GM23248 (cell line): ENCODE results near the gene ZFP69. TPM values are rescaled to one million over a fixed set of nuclear protein-coding genes. Genes with fewer than 3 reads are reported as not detected.

Experiments
- DNase-seq: peaks from one replicate; pipeline ENCODE4 v3.0.0-alpha.2; 2015
- H2AFZ ChIP-seq: fragments of 200-600 bp; sonication (generic); 2 replicates; pipeline ENCODE4 v1.6.1; 2016; ENCODE audit warnings: antibody characterized with exemption
- H3F3A ChIP-seq: fragments of 200-600 bp; sonication (generic); 2 replicates; pipeline ENCODE4 v1.6.1; 2016; ENCODE audit warnings: mild to moderate bottlenecking, antibody characterized with exemption, mixed run types; ENCODE audit not compliant: insufficient read depth
- H3K27ac ChIP-seq: fragments of 200-600 bp; sonication (generic); 2 replicates; pipeline ENCODE4 v1.5.1; 2016; ENCODE audit warnings: mild to moderate bottlenecking
- H3K27me3 ChIP-seq: fragments of 200-600 bp; sonication (generic); replicated peaks from 2 replicates; pipeline ENCODE4 v1.6.1; 2016; ENCODE audit warnings: mild to moderate bottlenecking; ENCODE audit not compliant: insufficient read depth
- H3K36me3 ChIP-seq: fragments of 200-600 bp; sonication (generic); 2 replicates; pipeline ENCODE4 v1.6.1; 2016; ENCODE audit warnings: low read depth, mild to moderate bottlenecking
- H3K4me1 ChIP-seq: fragments of 200-600 bp; sonication (generic); 2 replicates; pipeline ENCODE4 v1.6.1; 2016; ENCODE audit warnings: mild to moderate bottlenecking; ENCODE audit not compliant: insufficient read depth
- H3K4me2 ChIP-seq: fragments of 200-600 bp; sonication (generic); one replicate; pipeline ENCODE4 v1.6.1; 2016; ENCODE audit warnings: mild to moderate bottlenecking; ENCODE audit not compliant: unreplicated experiment
- H3K4me3 ChIP-seq: fragments of 200-600 bp; sonication (generic); 2 replicates; pipeline ENCODE4 v1.5.1; 2016; ENCODE audit warnings: mild to moderate bottlenecking
- H3K79me2 ChIP-seq: fragments of 200-600 bp; sonication (generic); 2 replicates; pipeline ENCODE4 v1.6.1; 2016; ENCODE audit warnings: mild to moderate bottlenecking; ENCODE audit not compliant: insufficient read depth
- H3K9ac ChIP-seq: fragments of 200-600 bp; sonication (generic); 2 replicates; pipeline ENCODE4 v1.6.1; 2016; ENCODE audit warnings: mild to moderate bottlenecking
- H3K9me2 ChIP-seq: fragments of 200-600 bp; sonication (generic); 2 replicates; pipeline ENCODE4 v1.6.1; 2016; ENCODE audit warnings: mixed run types, mild to moderate bottlenecking, moderate library complexity; ENCODE audit not compliant: insufficient read depth
- H3K9me3 ChIP-seq: fragments of 200-600 bp; sonication (generic); one replicate; pipeline ENCODE4 v1.6.1; 2017; ENCODE audit warnings: low read depth
- H4K20me1 ChIP-seq: fragments of 200-600 bp; sonication (generic); 2 replicates; pipeline ENCODE4 v1.6.0; 2016; ENCODE audit not compliant: insufficient read depth
- EZH2 ChIP-seq: fragments of 200-600 bp; sonication (generic); IDR thresholded peaks from 2 replicates; pipeline ENCODE4 v1.6.1; 2018; ENCODE audit warnings: antibody characterized with exemption, mild to moderate bottlenecking; ENCODE audit not compliant: insufficient read depth, poor library complexity, severe bottlenecking
- EZH2phosphoT487 ChIP-seq: fragments of 200-600 bp; sonication (generic); IDR thresholded peaks from 2 replicates; pipeline ENCODE4 v1.6.1; 2018; ENCODE audit warnings: antibody characterized with exemption, moderate library complexity, mild to moderate bottlenecking, low read depth; ENCODE audit not compliant: insufficient read depth
- WGBS, 2 experiments: methylation state at CpG; one replicate each; pipeline ENCODE4 v1.1.6; 2015 to 2017; ENCODE audit warnings: low lambda C conversion rate in 2 of 2, low coverage in 1 of 2; ENCODE audit errors: missing lambda C conversion rate in 2 of 2; 5-methylcytosine and 5-hydroxymethylcytosine counted together
- in situ Hi-C: fragments of 300-500 bp; cut with MboI; formaldehyde crosslinking; loops from 2 replicates; pipeline ENCODE4 v1.15.0; 2020
- polyA plus RNA-seq: library from polyadenylated mRNA; unstranded; fragments of >200 nt; fragmentation: Nextera tagmentation; extraction: Ambion mirVana; gene quantifications from 2 replicates; pipeline ENCODE4 v1.2.1, GENCODE V29; 2016
- total RNA-seq: library from RNA; depleted of rRNA; stranded (reverse); fragments of >200 nt; shearing (Covaris generic); gene quantifications from 2 replicates; pipeline ENCODE4 v1.2.3, GENCODE V29; 2014

The ZFP69 gene
- total and polyA plus RNA-seq, 2 experiments from 2014 or later = 1.9 to 3.8 TPM

- H3K9me2 ChIP-seq = no peaks in the 10 kb centered on the region
- H3K4me2 ChIP-seq = no peak overlapping the region
- no peak overlapping the region for H2AFZ ChIP-seq
- no peaks in the 10 kb centered on the region for H3K27me3 ChIP-seq
- no peaks in the 10 kb centered on the region for H3K36me3 ChIP-seq
- no peak overlapping the region for H3K4me3 ChIP-seq
- TF ChIP-seq EZH2phosphoT487 = no peak
- no peak for TF ChIP-seq EZH2
- no peaks in the 10 kb centered on the region for H3K79me2 ChIP-seq
- H3F3A ChIP-seq = peaks cover 21% of the 10 kb centered on the region
- in situ Hi-C loops = no loop called here
- H3K9ac ChIP-seq = no peak overlapping the region
- DNase-seq = peak; percentile 50
- H4K20me1 ChIP-seq = no peaks in the 10 kb centered on the region
- H3K27ac ChIP-seq = peak overlapping the region; percentile 23; the same call in 1 of the 2 replicates
- peaks cover 12% of the 10 kb centered on the region; the same call in 1 of the 2 replicates for H3K4me1 ChIP-seq
- no peaks in the 10 kb centered on the region for H3K9me3 ChIP-seq
- 55 to 59% methylated on average over 4 of the region's 4 CpGs for WGBS, 2 experiments
These were observed 41.2 kb upstream of the ZFP69 start for GRCh38 chr1:40435876-40436275.

DNA sequence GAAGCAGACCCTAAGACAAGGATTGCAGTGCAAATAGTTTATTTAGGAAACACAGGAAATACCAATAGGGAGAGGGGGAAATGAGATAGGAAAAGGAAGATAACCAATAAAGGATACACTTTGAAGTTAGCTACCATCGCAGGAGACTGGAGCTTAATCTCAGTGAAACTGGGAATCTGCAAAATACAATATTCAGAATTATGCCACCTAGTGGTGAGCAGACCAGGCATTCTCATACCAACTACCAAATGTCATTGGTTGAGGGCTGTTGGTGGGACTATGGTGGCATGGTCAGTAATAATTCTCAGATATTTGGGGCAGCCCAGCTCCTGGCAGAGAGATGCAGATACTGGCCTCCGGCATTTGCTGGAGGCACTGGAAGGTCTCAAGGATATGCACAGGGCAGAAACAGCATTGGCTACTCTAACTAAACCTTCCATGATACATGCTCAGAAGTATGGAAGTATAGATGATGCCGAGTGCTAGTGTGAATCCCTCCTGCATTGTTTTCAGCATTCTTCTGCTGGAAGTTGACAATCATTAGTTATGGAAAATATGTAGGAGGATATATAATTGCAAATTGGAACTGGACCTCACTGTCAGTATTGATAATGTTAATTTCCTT is 38.6 kb upstream of the ZFP69 start:
- Histone ChIP-seq H3K27me3 (no peaks in the 10 kb centered on the region), H3K9ac (no peak overlapping the region), H3K79me2 (no peaks in the 10 kb centered on the region), H3K9me3 (no peaks in the 10 kb centered on the region), H3K4me3 (no peak overlapping the region), H3F3A (peaks cover 21% of the 10 kb centered on the region), H3K9me2 (no peaks in the 10 kb centered on the region), H3K4me1 (peaks cover 12% of the 10 kb centered on the region; the same call in 1 of the 2 replicates), H3K27ac (no peak overlapping the region), H3K4me2 (no peak overlapping the region), H4K20me1 (no peaks in the 10 kb centered on the region), H3K36me3 (no peaks in the 10 kb centered on the region), H2AFZ (no peak overlapping the region)
- peak; percentile 52 for DNase-seq
- TF ChIP-seq EZH2 (no peak), EZH2phosphoT487 (no peak)
- WGBS, 2 experiments = 44 to 45% methylated on average over 3 of the region's 3 CpGs
- in situ Hi-C loops = no loop called here

GRCh38 chr1:40439247-40439646 is 37.8 kb upstream of the ZFP69 start:
- Histone ChIP-seq H3K36me3 (no peaks in the 10 kb centered on the region), H2AFZ (no peak overlapping the region), H4K20me1 (no peaks in the 10 kb centered on the region), H3K27ac (no peak overlapping the region), H3K4me3 (no peak overlapping the region), H3K4me2 (no peak overlapping the region), H3K9ac (no peak overlapping the region), H3F3A (peaks cover 20% of the 10 kb centered on the region), H3K27me3 (no peaks in the 10 kb centered on the region), H3K79me2 (no peaks in the 10 kb centered on the region), H3K9me2 (no peaks in the 10 kb centered on the region), H3K4me1 (peaks cover 12% of the 10 kb centered on the region; the same call in 1 of the 2 replicates), H3K9me3 (no peaks in the 10 kb centered on the region)
- DNase-seq = no peak
- no peak for TF ChIP-seq EZH2
- TF ChIP-seq EZH2phosphoT487 = no peak
- WGBS, 2 experiments = 66 to 68% methylated on average over 5 of the region's 5 CpGs
- in situ Hi-C loops = no loop called here

DNA sequence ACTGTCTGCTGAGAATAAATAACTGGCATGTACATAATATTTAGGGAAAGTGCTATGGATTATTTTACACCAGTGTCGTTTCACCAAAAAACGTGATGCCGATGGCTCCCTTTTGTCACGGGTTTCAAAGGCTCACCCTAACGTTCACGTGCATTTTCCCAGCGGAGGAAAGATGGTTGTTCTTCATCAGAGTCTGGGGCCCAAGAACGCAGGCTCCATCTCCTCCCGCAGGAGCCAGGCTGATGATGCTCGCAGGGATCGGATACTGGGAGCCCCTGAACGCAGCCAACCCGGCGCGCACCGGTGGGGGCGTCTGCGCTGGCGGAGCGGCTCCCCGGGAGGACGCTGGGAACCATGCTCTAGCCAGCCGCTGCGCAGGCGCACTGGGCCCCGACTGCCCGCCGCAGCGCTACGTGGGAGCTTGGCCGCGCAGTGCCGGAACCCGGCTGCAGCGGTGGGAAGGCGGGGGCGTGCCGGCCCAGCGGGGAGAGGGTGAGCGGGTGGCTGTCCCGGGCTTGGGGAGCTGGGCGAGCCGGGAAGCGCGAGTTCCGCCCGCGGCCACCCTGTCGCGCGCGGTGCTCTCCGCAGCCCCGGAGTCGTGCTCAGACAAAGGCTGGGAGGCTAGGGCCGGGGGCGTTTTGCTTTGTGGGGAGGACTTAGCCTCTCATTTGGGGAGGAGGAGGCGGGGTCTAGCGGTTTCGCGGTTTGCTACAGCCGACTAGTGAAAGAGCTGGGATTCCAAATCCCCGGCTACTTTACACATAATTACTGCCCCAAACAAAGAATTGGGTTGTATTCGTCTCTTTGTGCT is 27.2 kb upstream of the ZFP69 start, which contains the start of gene ZFP69B:
TSS of gene ZFP69B (plus strand) at position 793 of the 811 bp plus-strand sequence. CDS start 486 bp downstream, outside the sequence.
- H3K27ac ChIP-seq = peak within 1 kb of the TSS; percentile 90
- no peak for TF ChIP-seq EZH2
- no peak for TF ChIP-seq EZH2phosphoT487
- no peaks in the 10 kb centered on the region for H3K9me2 ChIP-seq
- H3K4me3 ChIP-seq = peak within 1 kb of the TSS; percentile 82
- no peaks in the 10 kb centered on the region for H4K20me1 ChIP-seq
- H3K4me1 ChIP-seq = 0 out of 2 replicates have a peak, but pooled peaks cover 4% of the 10 kb centered on the region
- H3K27me3 ChIP-seq = no peaks in the 10 kb centered on the region
- 2% methylated on average over 38 to 58 of the region's 64 CpGs for WGBS, 2 experiments
- no peaks in the 10 kb centered on the region for H3K9me3 ChIP-seq
- peak within 1 kb of the TSS; percentile 90 for H3K9ac ChIP-seq
- peaks cover 19% of the 10 kb centered on the region for H3F3A ChIP-seq
- peaks cover 29% of the 10 kb centered on the region for H3K79me2 ChIP-seq
- H2AFZ ChIP-seq = peak within 1 kb of the TSS; percentile 95
- peak; percentile 96 for DNase-seq
- in situ Hi-C loops = no loop called here
- peaks cover 5% of the 10 kb centered on the region; the same call in 1 of the 2 replicates for H3K36me3 ChIP-seq
- peak within 1 kb of the TSS; percentile 87 for H3K4me2 ChIP-seq
